NT2/D1 (cell line): Measurements from ENCODE around the gene STAT4.

Experiments
- DNase-seq: peaks from one replicate; pipeline ENCODE4 v3.0.0-alpha.2; 2011; ENCODE audit warnings: low read depth, low spot score
- H3K27me3 ChIP-seq: 2 replicates; pipeline ENCODE4 v1.6.0; 2011; ENCODE audit warnings: mild to moderate bottlenecking; ENCODE audit not compliant: insufficient read length, insufficient read depth
- H3K36me3 ChIP-seq: 2 replicates; pipeline ENCODE4 v1.6.1; 2011; ENCODE audit warnings: mild to moderate bottlenecking, low read length, mixed read lengths; ENCODE audit not compliant: insufficient read depth, insufficient read length
- H3K4me1 ChIP-seq: 2 replicates; pipeline ENCODE4 v1.5.1; 2011; ENCODE audit not compliant: insufficient read depth, insufficient read length
- H3K4me3 ChIP-seq: 2 replicates; pipeline ENCODE4 v1.5.1; 2011; ENCODE audit warnings: low read depth; ENCODE audit not compliant: insufficient read length
- H3K9ac ChIP-seq: 2 replicates; pipeline ENCODE4 v1.6.0; 2011; ENCODE audit warnings: low read depth; ENCODE audit not compliant: insufficient read length
- H3K9me3 ChIP-seq: 2 replicates; pipeline ENCODE4 v1.5.1; 2011; ENCODE audit warnings: mild to moderate bottlenecking, low read length; ENCODE audit not compliant: insufficient read depth
- SUZ12 ChIP-seq: IDR thresholded peaks from 2 replicates; pipeline ENCODE4 v1.6.1; 2011; ENCODE audit not compliant: insufficient read length, insufficient read depth; ENCODE audit errors: extremely low read depth
- YY1 ChIP-seq: IDR thresholded peaks from 2 replicates; pipeline ENCODE4 v1.6.1; 2011; ENCODE audit not compliant: insufficient read length, insufficient read depth
- ZNF274 ChIP-seq: IDR thresholded peaks from 2 replicates; pipeline ENCODE4 v1.6.1; 2011; ENCODE audit warnings: mild to moderate bottlenecking, low read depth, low read length

The STAT4 gene, protein sequence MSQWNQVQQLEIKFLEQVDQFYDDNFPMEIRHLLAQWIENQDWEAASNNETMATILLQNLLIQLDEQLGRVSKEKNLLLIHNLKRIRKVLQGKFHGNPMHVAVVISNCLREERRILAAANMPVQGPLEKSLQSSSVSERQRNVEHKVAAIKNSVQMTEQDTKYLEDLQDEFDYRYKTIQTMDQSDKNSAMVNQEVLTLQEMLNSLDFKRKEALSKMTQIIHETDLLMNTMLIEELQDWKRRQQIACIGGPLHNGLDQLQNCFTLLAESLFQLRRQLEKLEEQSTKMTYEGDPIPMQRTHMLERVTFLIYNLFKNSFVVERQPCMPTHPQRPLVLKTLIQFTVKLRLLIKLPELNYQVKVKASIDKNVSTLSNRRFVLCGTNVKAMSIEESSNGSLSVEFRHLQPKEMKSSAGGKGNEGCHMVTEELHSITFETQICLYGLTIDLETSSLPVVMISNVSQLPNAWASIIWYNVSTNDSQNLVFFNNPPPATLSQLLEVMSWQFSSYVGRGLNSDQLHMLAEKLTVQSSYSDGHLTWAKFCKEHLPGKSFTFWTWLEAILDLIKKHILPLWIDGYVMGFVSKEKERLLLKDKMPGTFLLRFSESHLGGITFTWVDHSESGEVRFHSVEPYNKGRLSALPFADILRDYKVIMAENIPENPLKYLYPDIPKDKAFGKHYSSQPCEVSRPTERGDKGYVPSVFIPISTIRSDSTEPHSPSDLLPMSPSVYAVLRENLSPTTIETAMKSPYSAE

DNA sequence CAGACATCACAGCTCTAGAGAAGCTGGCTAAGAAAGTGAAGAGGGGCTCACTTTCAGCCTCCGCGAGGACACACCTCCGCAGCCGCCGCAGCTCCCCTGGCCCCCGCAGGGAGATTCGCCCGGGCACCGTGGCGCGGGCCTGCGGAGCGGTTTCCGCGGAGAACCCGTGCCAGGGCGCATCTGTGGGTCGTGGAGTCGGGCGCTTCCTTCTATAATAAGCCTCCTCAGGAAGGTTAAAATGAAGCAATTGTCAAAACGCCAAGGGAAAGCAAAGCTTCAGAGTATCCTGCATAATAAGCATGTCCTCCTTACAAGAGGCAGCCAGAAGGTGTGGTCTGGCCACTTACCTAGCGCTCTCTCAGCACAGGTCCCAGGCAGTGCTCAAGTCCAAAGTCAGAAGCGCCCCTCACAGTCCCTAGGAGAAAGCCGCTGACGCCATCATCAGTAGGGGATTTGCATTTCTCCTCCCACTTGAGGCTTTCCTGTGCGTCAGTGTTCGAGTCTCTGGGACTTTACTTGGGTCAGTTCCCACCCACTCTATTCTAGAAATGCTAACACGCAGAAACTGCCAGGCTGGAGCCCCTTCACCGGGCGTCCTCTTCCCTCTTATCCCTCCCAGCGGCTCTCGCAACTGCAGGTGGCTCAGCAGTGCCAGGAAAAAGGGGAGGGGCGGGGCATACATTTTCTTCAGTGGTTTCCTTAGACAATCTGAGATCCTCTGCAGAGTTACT, at the start of gene STAT4:
Gene STAT4, minus strand, starts transcription at position 395 of the 731 bp plus-strand sequence. CDS start 2,791 bp downstream, outside the sequence.
- Histone ChIP-seq H3K4me3 (peak within 1 kb of the TSS; percentile 61), H3K36me3 (no peaks in the 10 kb centered on the region), H3K9me3 (no peaks in the 10 kb centered on the region), H3K4me1 (peaks cover 4% of the 10 kb centered on the region), H3K9ac (peak within 1 kb of the TSS; percentile 71), H3K27me3 (peaks cover 33% of the 10 kb centered on the region)
- peak; percentile 42 for DNase-seq
- TF ChIP-seq YY1 = no peak
- TF ChIP-seq ZNF274 = no peak
- TF ChIP-seq SUZ12 = no peak

DNA sequence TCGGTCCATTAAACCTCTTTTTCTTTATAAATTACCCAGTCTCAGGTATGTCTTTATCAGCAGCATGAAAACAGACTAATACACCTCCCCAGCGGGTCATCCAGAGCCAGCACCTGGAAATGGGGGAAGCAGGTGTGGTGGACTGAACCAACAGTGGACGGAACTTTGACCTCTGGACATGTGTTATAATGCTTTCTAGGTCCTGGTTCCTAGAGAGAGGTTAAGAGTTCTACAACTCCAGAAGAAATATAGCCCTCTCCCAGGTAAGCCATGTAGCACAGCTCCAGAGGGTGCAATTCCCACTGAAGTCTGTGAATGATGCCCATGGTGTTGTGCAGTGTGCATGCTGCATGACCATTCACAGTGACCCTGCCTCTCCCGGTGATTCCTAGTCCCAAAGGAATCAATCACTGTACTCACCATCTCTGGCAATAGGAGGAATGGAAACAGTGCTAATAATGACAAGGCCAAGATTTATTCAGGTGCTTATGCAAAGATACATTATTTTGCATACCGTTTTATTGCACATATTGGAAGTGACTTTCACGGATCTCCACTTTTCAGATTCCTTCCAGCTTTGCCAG, 49.2 kb upstream of the STAT4 start:
- no peaks in the 10 kb centered on the region for H3K4me1 ChIP-seq
- no peak for TF ChIP-seq ZNF274
- no peak for TF ChIP-seq YY1
- TF ChIP-seq SUZ12 = no peak
- H3K27me3 ChIP-seq = no peaks in the 10 kb centered on the region
- DNase-seq = no peak
- no peaks in the 10 kb centered on the region for H3K9me3 ChIP-seq
- no peak overlapping the region for H3K4me3 ChIP-seq
- no peak overlapping the region for H3K9ac ChIP-seq
- no peaks in the 10 kb centered on the region for H3K36me3 ChIP-seq

DNA sequence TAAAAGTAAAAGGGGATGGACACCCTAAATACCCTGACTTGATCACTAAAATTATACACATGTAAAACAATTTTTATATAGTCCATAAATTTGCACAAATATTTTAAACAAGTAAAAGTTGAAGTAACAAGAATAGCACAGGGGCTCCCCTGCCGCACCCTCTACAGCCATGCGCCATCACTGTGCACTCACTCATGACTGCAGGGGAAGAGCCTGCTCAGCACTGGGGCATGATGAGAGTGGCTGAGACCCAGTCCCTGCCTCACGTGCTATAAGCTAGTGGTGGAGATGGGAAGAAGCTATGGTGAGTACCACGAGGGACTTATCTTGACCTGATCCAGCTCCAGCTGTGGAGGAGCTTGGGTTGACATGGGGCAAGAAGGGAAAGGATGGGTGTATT, 47.5 kb upstream of the STAT4 start:
- TF ChIP-seq SUZ12 = no peak
- H3K4me3 ChIP-seq = no peak overlapping the region
- no peaks in the 10 kb centered on the region for H3K9me3 ChIP-seq
- DNase-seq = no peak
- H3K36me3 ChIP-seq = no peaks in the 10 kb centered on the region
- no peaks in the 10 kb centered on the region for H3K27me3 ChIP-seq
- no peak overlapping the region for H3K9ac ChIP-seq
- H3K4me1 ChIP-seq = no peaks in the 10 kb centered on the region

DNA sequence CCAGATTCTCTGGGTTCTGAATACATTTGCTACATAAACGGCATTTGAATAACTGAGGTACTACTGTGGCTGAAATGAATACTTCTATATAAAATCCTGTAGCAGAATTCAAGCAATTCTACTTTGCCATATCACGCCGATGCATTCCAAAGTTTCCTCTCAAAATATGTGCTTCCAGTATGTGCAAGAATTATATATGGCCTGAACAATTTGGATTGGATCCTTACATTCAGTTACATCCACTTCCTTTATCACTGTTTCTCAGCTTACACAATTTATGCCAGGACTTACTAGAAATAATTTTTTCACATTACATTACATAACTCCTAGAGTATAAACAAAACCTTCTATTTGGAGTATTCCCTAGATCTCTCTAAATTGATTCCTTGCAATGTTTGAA, 46.3 kb upstream of the STAT4 start:
- Histone ChIP-seq H3K9me3 (no peaks in the 10 kb centered on the region), H3K9ac (no peak overlapping the region), H3K27me3 (no peaks in the 10 kb centered on the region), H3K4me3 (no peak overlapping the region), H3K4me1 (no peaks in the 10 kb centered on the region), H3K36me3 (no peaks in the 10 kb centered on the region)
- no peak for TF ChIP-seq SUZ12
- no peak for TF ChIP-seq ZNF274
- no peak for TF ChIP-seq YY1
- DNase-seq = no peak

DNA sequence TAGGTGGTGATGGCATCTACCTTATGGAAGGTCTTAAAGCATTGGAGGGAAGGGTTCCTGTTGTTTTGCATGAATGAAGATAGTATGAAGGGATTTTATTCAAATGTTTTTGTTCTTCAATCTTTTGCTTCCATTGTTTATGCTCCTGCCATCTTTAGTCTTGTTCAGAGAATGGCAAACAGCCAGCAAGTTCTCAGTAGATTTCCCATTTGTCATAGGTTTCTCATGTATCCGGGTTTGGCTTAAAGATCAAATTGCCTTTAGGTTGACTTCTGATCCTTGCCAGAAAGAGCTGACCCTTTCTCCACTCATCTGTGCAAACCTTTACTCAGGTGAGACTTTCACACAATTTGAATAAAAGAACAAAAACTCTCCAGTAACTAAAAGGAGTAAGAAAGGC, 44.2 kb upstream of the STAT4 start:
- H3K36me3 ChIP-seq = no peaks in the 10 kb centered on the region
- no peaks in the 10 kb centered on the region for H3K9me3 ChIP-seq
- no peaks in the 10 kb centered on the region for H3K27me3 ChIP-seq
- no peak overlapping the region for H3K4me3 ChIP-seq
- TF ChIP-seq ZNF274 = no peak
- no peak for TF ChIP-seq SUZ12
- TF ChIP-seq YY1 = no peak
- DNase-seq = no peak
- H3K9ac ChIP-seq = no peak overlapping the region
- no peaks in the 10 kb centered on the region for H3K4me1 ChIP-seq

DNA sequence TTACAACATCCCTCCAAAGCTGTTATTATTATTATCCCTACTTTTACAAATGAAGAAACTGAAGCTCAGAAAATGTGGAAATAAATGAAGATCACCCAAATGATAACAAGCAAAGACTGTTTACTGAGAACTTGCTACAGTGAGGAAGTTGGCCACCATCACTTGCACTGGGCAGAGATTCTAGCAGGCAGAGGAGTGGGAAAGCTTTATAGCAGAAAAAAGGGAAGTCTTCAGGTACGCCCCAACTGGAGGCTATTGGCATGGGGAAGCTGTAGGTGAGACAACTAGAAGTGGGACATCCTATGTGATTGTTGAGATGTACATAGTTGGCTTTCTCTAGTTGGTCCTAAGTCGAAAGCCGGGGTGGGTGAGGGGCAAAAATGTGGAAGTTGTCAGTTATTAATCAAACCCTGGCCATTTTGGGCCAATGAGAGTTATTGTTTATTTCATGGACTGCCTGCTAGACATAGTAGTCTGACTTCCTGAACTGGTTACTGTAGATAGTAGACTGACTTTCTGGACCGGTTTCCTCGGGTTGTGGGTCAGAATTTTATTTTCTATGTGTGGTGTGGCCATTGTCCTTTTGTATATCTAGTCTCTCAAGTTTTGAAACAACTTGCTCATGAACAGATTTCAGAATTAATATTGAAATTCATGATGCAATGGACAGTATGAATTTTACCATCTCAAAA, 40.2 kb upstream of the STAT4 start:
- no peak for DNase-seq
- TF ChIP-seq ZNF274 = no peak
- no peak for TF ChIP-seq YY1
- TF ChIP-seq SUZ12 = no peak

More for the DNA sequence above, 40.2 kb upstream of the STAT4 start:
- Histone ChIP-seq H3K36me3 (no peaks in the 10 kb centered on the region), H3K4me3 (no peak overlapping the region), H3K9ac (no peak overlapping the region), H3K4me1 (no peaks in the 10 kb centered on the region), H3K9me3 (no peaks in the 10 kb centered on the region), H3K27me3 (no peaks in the 10 kb centered on the region)
